ENCODE data around the gene RAD51B. TPM values are rescaled to one million over a fixed set of nuclear protein-coding genes. Genes with fewer than 3 reads are reported as not detected.

RAD51B gene
- total RNA-seq, 1 experiment from 2014 or later, result 16.7 TPM

GRCh38 chr14:67853715-67854114 is 34.1 kb downstream of the RAD51B start:
- no peak overlapping the region for H3K9ac ChIP-seq (ENCODE audit: extremely low read depth, insufficient read length, low read length)
- H3K79me1 ChIP-seq (ENCODE audit: insufficient read depth, low read depth, low read length, poor library complexity, severe bottlenecking), result no peaks in the 10 kb centered on the region
- H3K4me2 ChIP-seq (ENCODE audit: insufficient read depth, insufficient read length, low read length), result no peak overlapping the region
- no peak overlapping the region for H2BK12ac ChIP-seq (ENCODE audit: insufficient read length, low read depth, low read length)
- no peaks in the 10 kb centered on the region for H3K23me2 ChIP-seq (ENCODE audit: insufficient read length, low read depth, low read length, poor library complexity, severe bottlenecking)
- no peaks in the 10 kb centered on the region for H3K79me2 ChIP-seq (ENCODE audit: insufficient read depth, low read length)
- no CpG with 5 or more reads among the region's 3 CpGs for WGBS (ENCODE audit: extremely low coverage, insufficient read length, low lambda C conversion rate)
- no peak overlapping the region for H2BK20ac ChIP-seq (ENCODE audit: low read depth, low read length, poor library complexity, severe bottlenecking)
- no peak overlapping the region for H4K91ac ChIP-seq (ENCODE audit: insufficient read length, low read depth, low read length)
- Mint-ChIP-seq H3K27ac (no peak overlapping the region), H3K4me1 (no peaks in the 10 kb centered on the region; a peak in 1 of 4 replicates), H3K4me3 (no peak overlapping the region), H3K27me3 (ENCODE audit: low read depth) (no peaks in the 10 kb centered on the region), H3K36me3 (ENCODE audit: insufficient read depth in 1 of 3, low read depth in 3 of 3) (no peaks in the 10 kb centered on the region; a peak in 1 of 7 replicates), H3K9me3 (no peaks in the 10 kb centered on the region; a peak in 1 of 5 replicates)
- no peak overlapping the region for H4K5ac ChIP-seq (ENCODE audit: insufficient read length, low read depth, low read length)
- no peak overlapping the region for H2BK15ac ChIP-seq (ENCODE audit: low read depth, low read length)
- no peak overlapping the region for H3K14ac ChIP-seq (ENCODE audit: insufficient read depth, low read length)
- no peak overlapping the region for H3K27ac ChIP-seq (ENCODE audit: insufficient read length, low read depth, low read length)
- TF ChIP-seq CTCF (conservative IDR thresholded peaks at IDR 0.05), result no peak
- no peak overlapping the region for H2BK5ac ChIP-seq (ENCODE audit: insufficient read length, low read length)
- no peak overlapping the region for H4K8ac ChIP-seq (replicated peaks; ENCODE audit: insufficient read length, low read depth, low read length)
- H3K4me1 ChIP-seq (ENCODE audit: insufficient read depth, low read length), result no peaks in the 10 kb centered on the region
- H3K9me3 ChIP-seq (ENCODE audit: control insufficient read depth, low read depth, low read length), result no peaks in the 10 kb centered on the region
- H3K4ac ChIP-seq (ENCODE audit: low read depth, low read length), result no peak overlapping the region
- H2AFZ ChIP-seq (ENCODE audit: low read length), result no peak overlapping the region
- H3T11ph ChIP-seq (ENCODE audit: low read length), result no peak overlapping the region
- H2BK120ac ChIP-seq (ENCODE audit: low read depth, low read length, poor library complexity, severe bottlenecking), result no peak overlapping the region
- no peaks in the 10 kb centered on the region for H4K20me1 ChIP-seq (ENCODE audit: control insufficient read depth, insufficient read depth, insufficient read length)
- no peak overlapping the region for H2AK5ac ChIP-seq (ENCODE audit: insufficient read length, low read length)
- H3K23ac ChIP-seq (ENCODE audit: insufficient read length, low read depth, low read length), result no peak overlapping the region
- no peaks in the 10 kb centered on the region for H3K27me3 ChIP-seq (ENCODE audit: insufficient read depth, low read length)
- no peak overlapping the region for H3K18ac ChIP-seq (ENCODE audit: insufficient read length, low read depth, low read length)
- no peak for DNase-seq
- no peak overlapping the region for H3K56ac ChIP-seq (ENCODE audit: insufficient read length, low read depth, low read length)
